ENCODE results near the gene ABAT.
"Not testable (repeated sequence)": the region's sequence is repeated elsewhere in the genome, so short reads cannot be mapped to it uniquely, and the experiment has no call there.

ABAT gene

GRCh38 chr16:8798174-8798527 is 123.7 kb downstream of the ABAT start:
- in situ Hi-C loops (cut with HindIII; ENCODE audit: low pct_unique_long_range_greater_than_20kb, low sequenced_read_pairs): no loop called here
- peak in 1 of 2 experiments; percentile 13 for DNase-seq (ENCODE audit: low read depth in 1 of 2, low spot score in 1 of 2)
- TF ChIP-seq JUND (IDR thresholded peaks at IDR 0.05; ENCODE audit: low read depth): no peak

- in situ Hi-C loops (cut with HindIII; ENCODE audit: low pct_unique_long_range_greater_than_20kb, low sequenced_read_pairs): no loop called here
- no peak for DNase-seq (ENCODE audit: low read depth in 1 of 2, low spot score in 1 of 2)
- TF ChIP-seq JUND (IDR thresholded peaks at IDR 0.05; ENCODE audit: low read depth): no peak
Observed at GRCh38 chr16:8798535-8799157, 124.2 kb downstream of the ABAT start.

- no peak for DNase-seq (ENCODE audit: low read depth in 1 of 2, low spot score in 1 of 2)
- TF ChIP-seq JUND (IDR thresholded peaks at IDR 0.05; ENCODE audit: low read depth): no peak
- in situ Hi-C loops (cut with HindIII; ENCODE audit: low pct_unique_long_range_greater_than_20kb, low sequenced_read_pairs): no loop called here
Observed at GRCh38 chr16:8801701-8802100, 127.3 kb downstream of the ABAT start.

GRCh38 chr16:8803733-8804132 is 129.3 kb downstream of the ABAT start:
- in situ Hi-C loops (cut with HindIII; ENCODE audit: low pct_unique_long_range_greater_than_20kb, low sequenced_read_pairs); DNase-seq (ENCODE audit: low read depth in 1 of 2, low spot score in 1 of 2): not testable (repeated sequence)

GRCh38 chr16:8804313-8804712 is 129.9 kb downstream of the ABAT start:
- in situ Hi-C loops (cut with HindIII; ENCODE audit: low pct_unique_long_range_greater_than_20kb, low sequenced_read_pairs): no loop called here
- no peak for TF ChIP-seq JUND (IDR thresholded peaks at IDR 0.05; ENCODE audit: low read depth)
- no peak for DNase-seq (ENCODE audit: low read depth in 1 of 2, low spot score in 1 of 2)

GRCh38 chr16:8806272-8806983 is 132.0 kb downstream of the ABAT start:
- TF ChIP-seq JUND (IDR thresholded peaks at IDR 0.05; ENCODE audit: low read depth): no peak
- DNase-seq (ENCODE audit: low read depth in 1 of 2, low spot score in 1 of 2): no peak
- in situ Hi-C loops (cut with HindIII; ENCODE audit: low pct_unique_long_range_greater_than_20kb, low sequenced_read_pairs): no loop called here

GRCh38 chr16:8807189-8807588 is 132.8 kb downstream of the ABAT start:
- DNase-seq (ENCODE audit: low read depth in 1 of 2, low spot score in 1 of 2): no peak
- no peak for TF ChIP-seq JUND (IDR thresholded peaks at IDR 0.05; ENCODE audit: low read depth)
- in situ Hi-C loops (cut with HindIII; ENCODE audit: low pct_unique_long_range_greater_than_20kb, low sequenced_read_pairs): no loop called here

GRCh38 chr16:8808009-8808408 is 133.6 kb downstream of the ABAT start:
- in situ Hi-C loops (cut with HindIII; ENCODE audit: low pct_unique_long_range_greater_than_20kb, low sequenced_read_pairs): no loop called here
- DNase-seq (ENCODE audit: low read depth in 1 of 2, low spot score in 1 of 2): no peak
- no peak for TF ChIP-seq JUND (IDR thresholded peaks at IDR 0.05; ENCODE audit: low read depth)

GRCh38 chr16:8808613-8809353 is 134.4 kb downstream of the ABAT start:
- in situ Hi-C loops (cut with HindIII; ENCODE audit: low pct_unique_long_range_greater_than_20kb, low sequenced_read_pairs): no loop called here
- no peak for TF ChIP-seq JUND (IDR thresholded peaks at IDR 0.05; ENCODE audit: low read depth)
- DNase-seq (ENCODE audit: low read depth in 1 of 2, low spot score in 1 of 2): no peak

GRCh38 chr16:8812162-8812843 is 137.9 kb downstream of the ABAT start:
- no peak for DNase-seq (ENCODE audit: low read depth in 1 of 2, low spot score in 1 of 2)
- in situ Hi-C loops (cut with HindIII; ENCODE audit: low pct_unique_long_range_greater_than_20kb, low sequenced_read_pairs): no loop called here
- TF ChIP-seq JUND (IDR thresholded peaks at IDR 0.05; ENCODE audit: low read depth): no peak

- no peak for TF ChIP-seq JUND (IDR thresholded peaks at IDR 0.05; ENCODE audit: low read depth)
- DNase-seq (ENCODE audit: low read depth in 1 of 2, low spot score in 1 of 2): no peak
- in situ Hi-C loops (cut with HindIII; ENCODE audit: low pct_unique_long_range_greater_than_20kb, low sequenced_read_pairs): no loop called here
Observed at GRCh38 chr16:8814095-8814806, 139.8 kb downstream of the ABAT start.

- TF ChIP-seq JUND (IDR thresholded peaks at IDR 0.05; ENCODE audit: low read depth): no peak
- no peak for DNase-seq (ENCODE audit: low read depth in 1 of 2, low spot score in 1 of 2)
- in situ Hi-C loops (cut with HindIII; ENCODE audit: low pct_unique_long_range_greater_than_20kb, low sequenced_read_pairs): no loop called here
Observed at GRCh38 chr16:8816967-8817655, 142.7 kb downstream of the ABAT start.

Measured in T47D (cell line).